Activated CD8-positive, alpha-beta memory T cell treated with anti-CD3 and anti-CD28 coated beads for 48 hours (primary cell): ENCODE measurements around the gene C11orf52.
A peak's percentile ranks its signal among the peaks of the same experiment; 100 is the strongest.
"Not testable (repeated sequence)": the region's sequence is repeated elsewhere in the genome, so short reads cannot be mapped to it uniquely, and the experiment has no call there.

Experiments
- DNase-seq, 3 experiments: peaks; one replicate each; pipeline ENCODE4 v3.0.0-alpha.2; 2020; ENCODE audit warnings: low read depth in 2 of 3, low spot score in 2 of 3

Gene C11orf52

GRCh38 chr11:111918390-111919256, at the start of gene C11orf52:
Gene C11orf52 (plus strand): TSS chr11:111918913. CDS start chr11:111918973, 60 bp downstream.
- DNase-seq: no peak

GRCh38 chr11:111870113-111870512, 48.6 kb upstream of the C11orf52 start:
- DNase-seq: no peak

GRCh38 chr11:111870522-111870885, 48.2 kb upstream of the C11orf52 start:
- no peak for DNase-seq

- DNase-seq: peak; percentile 59 to 95 (median 75)
Measured at GRCh38 chr11:111870886-111871692, 47.6 kb upstream of the C11orf52 start, which contains the start of gene ALG9. Gene ALG9 (minus strand): TSS chr11:111871581. CDS start chr11:111871482, 99 bp downstream.

- DNase-seq: no peak
Measured at GRCh38 chr11:111871693-111872161, 47.0 kb upstream of the C11orf52 start.

GRCh38 chr11:111878385-111878848, 40.3 kb upstream of the C11orf52 start:
- no peak for DNase-seq

GRCh38 chr11:111878849-111879636, 39.7 kb upstream of the C11orf52 start, which contains the start of the genes CFAP68 and FDXACB1:
Gene CFAP68 (plus strand): TSS chr11:111879541. CDS start chr11:111879561, 20 bp downstream.
Gene FDXACB1 (minus strand): TSS chr11:111879165. CDS start chr11:111879132, 33 bp downstream.
- peak; percentile 85 to 93 (median 86) for DNase-seq

- DNase-seq: no peak
Measured at GRCh38 chr11:111879637-111879960, 39.1 kb upstream of the C11orf52 start.

- DNase-seq: no peak
Measured at GRCh38 chr11:111882202-111882601, 36.5 kb upstream of the C11orf52 start.

- DNase-seq: not testable (repeated sequence)
Measured at GRCh38 chr11:111885053-111885452, 33.7 kb upstream of the C11orf52 start.

- DNase-seq: no peak
Measured at GRCh38 chr11:111886032-111886431, 32.7 kb upstream of the C11orf52 start.

- DNase-seq: no peak
Measured at GRCh38 chr11:111886844-111887243, 31.9 kb upstream of the C11orf52 start.

GRCh38 chr11:111905411-111905810, 13.3 kb upstream of the C11orf52 start:
- DNase-seq: no peak

GRCh38 chr11:111906680-111907079, 12.0 kb upstream of the C11orf52 start:
- DNase-seq: no peak

GRCh38 chr11:111908639-111909305, 9.9 kb upstream of the C11orf52 start:
- no peak for DNase-seq

- no peak for DNase-seq
Measured at GRCh38 chr11:111909378-111909777, 9.3 kb upstream of the C11orf52 start.

GRCh38 chr11:111910676-111911562, 7.8 kb upstream of the C11orf52 start:
- no peak for DNase-seq

- DNase-seq: no peak
Measured at GRCh38 chr11:111911563-111912401, 6.9 kb upstream of the C11orf52 start, which contains the start of gene CRYAB. Gene CRYAB (minus strand): TSS chr11:111911770. CDS start chr11:111911724, 46 bp downstream.
